SK-MEL-5 (cell line): ENCODE results near the gene DGCR2. TPM values are rescaled to one million over a fixed set of nuclear protein-coding genes. Genes with fewer than 3 reads are reported as not detected.
A peak's percentile ranks its signal among the peaks of the same experiment; 100 is the strongest.

Source experiments
- DNase-seq: peaks from one replicate; pipeline ENCODE4 v3.0.0-alpha.2; 2016; ENCODE audit warnings: low read depth, low spot score
- in situ Hi-C: cut with HindIII; loops from 2 replicates; pipeline ENCODE4 v1.10.0; 2016; ENCODE audit warnings: low sequenced_read_pairs, high pct_unique_total_duplicates, low pct_unique_long_range_greater_than_20kb
- total RNA-seq: library from RNA; depleted of rRNA; stranded (reverse); fragments of >200 nt; shearing (Covaris generic); gene quantifications from 2 replicates; pipeline ENCODE4 v1.2.3, GENCODE V29; 2014

The DGCR2 gene
- total RNA-seq, 1 experiment from 2014 or later: 36.9 TPM

- DNase-seq: no peak
- in situ Hi-C loops: no loop called here
These were observed 2.3 kb downstream of the DGCR2 start for GRCh38 chr22:19119949-19120348.

- in situ Hi-C loops: no loop called here
- DNase-seq: no peak
These were observed 3.8 kb downstream of the DGCR2 start for GRCh38 chr22:19118329-19118880.

- DNase-seq: no peak
- in situ Hi-C loops: no loop called here
These were observed 5.1 kb downstream of the DGCR2 start for GRCh38 chr22:19117111-19117512.

- peak; percentile 52 for DNase-seq
- in situ Hi-C loops: no loop called here
These were observed 6.6 kb downstream of the DGCR2 start for GRCh38 chr22:19115628-19116027.

GRCh38 chr22:19114984-19115552, 7.1 kb downstream of the DGCR2 start:
- DNase-seq: no peak
- in situ Hi-C loops: no loop called here

- in situ Hi-C loops: no loop called here
- DNase-seq: no peak
These were observed 8.8 kb downstream of the DGCR2 start for GRCh38 chr22:19113429-19113828.

- in situ Hi-C loops: no loop called here
- DNase-seq: no peak
These were observed 10.6 kb downstream of the DGCR2 start for GRCh38 chr22:19111584-19111983.

- no peak for DNase-seq
- in situ Hi-C loops: no loop called here
These were observed 11.1 kb downstream of the DGCR2 start for GRCh38 chr22:19111140-19111539.

- DNase-seq: no peak
- in situ Hi-C loops: no loop called here
These were observed 11.6 kb downstream of the DGCR2 start for GRCh38 chr22:19110646-19111045.

- DNase-seq: no peak
- in situ Hi-C loops: no loop called here
These were observed 12.2 kb downstream of the DGCR2 start for GRCh38 chr22:19110064-19110458.

GRCh38 chr22:19109198-19110063, 12.8 kb downstream of the DGCR2 start:
- in situ Hi-C loops: no loop called here
- DNase-seq: no peak

- no peak for DNase-seq
These were observed 13.4 kb downstream of the DGCR2 start for GRCh38 chr22:19108807-19109197.

GRCh38 chr22:19107730-19108074, 14.5 kb downstream of the DGCR2 start:
- in situ Hi-C loops: no loop called here

More at GRCh38 chr22:19108807-19109197, 13.4 kb downstream of the DGCR2 start:
- in situ Hi-C loops: no loop called here

GRCh38 chr22:19106886-19107729, 15.1 kb downstream of the DGCR2 start:
- in situ Hi-C loops: no loop called here
- no peak for DNase-seq

More at GRCh38 chr22:19107730-19108074, 14.5 kb downstream of the DGCR2 start:
- no peak for DNase-seq

- no peak for DNase-seq
- in situ Hi-C loops: no loop called here
These were observed 16.1 kb downstream of the DGCR2 start for GRCh38 chr22:19105867-19106802.

GRCh38 chr22:19105456-19105855, 16.8 kb downstream of the DGCR2 start:
- in situ Hi-C loops: no loop called here
- no peak for DNase-seq
